SK-MEL-5 (cell line): ENCODE results near the gene PLXNA1. TPM values are rescaled to one million over a fixed set of nuclear protein-coding genes. Genes with fewer than 3 reads are reported as not detected.

ENCODE experiments used
- DNase-seq: peaks from one replicate; pipeline ENCODE4 v3.0.0-alpha.2; 2016; ENCODE audit warnings: low read depth, low spot score
- in situ Hi-C: cut with HindIII; loops from 2 replicates; pipeline ENCODE4 v1.10.0; 2016; ENCODE audit warnings: low sequenced_read_pairs, high pct_unique_total_duplicates, low pct_unique_long_range_greater_than_20kb
- total RNA-seq: library from RNA; depleted of rRNA; stranded (reverse); fragments of >200 nt; shearing (Covaris generic); gene quantifications from 2 replicates; pipeline ENCODE4 v1.2.3, GENCODE V29; 2014

The PLXNA1 gene
- total RNA-seq, 1 experiment from 2014 or later, result 39.9 TPM

- in situ Hi-C loops, result no loop called here
- DNase-seq, result no peak
Measured at GRCh38 chr3:126978291-126978690, 4.6 kb upstream of the PLXNA1 start.

GRCh38 chr3:126979046-126979628, 3.8 kb upstream of the PLXNA1 start:
- no peak for DNase-seq
- in situ Hi-C loops, result no loop called here

- in situ Hi-C loops, result no loop called here
- DNase-seq, result no peak
Measured at GRCh38 chr3:126980266-126980811, 2.6 kb upstream of the PLXNA1 start.

GRCh38 chr3:126982126-126982470, 817 bp upstream of the PLXNA1 start:
- DNase-seq, result no peak
- in situ Hi-C loops, result no loop called here

- in situ Hi-C loops, result no loop called here
Measured at GRCh38 chr3:126983276-126983652, 349 bp downstream of the PLXNA1 start.

GRCh38 chr3:126983653-126984390, 907 bp downstream of the PLXNA1 start:
- DNase-seq, result no peak
- in situ Hi-C loops, result no loop called here

More at GRCh38 chr3:126983276-126983652, 349 bp downstream of the PLXNA1 start:
- DNase-seq, result no peak

GRCh38 chr3:126984391-126985131, 1.6 kb downstream of the PLXNA1 start:
- in situ Hi-C loops, result no loop called here
- DNase-seq, result no peak

- no peak for DNase-seq
- in situ Hi-C loops, result no loop called here
Measured at GRCh38 chr3:126985132-126985985, 2.4 kb downstream of the PLXNA1 start.

- DNase-seq, result no peak
- in situ Hi-C loops, result no loop called here
Measured at GRCh38 chr3:126986001-126986400, 3.1 kb downstream of the PLXNA1 start.

GRCh38 chr3:126987129-126987528, 4.2 kb downstream of the PLXNA1 start:
- in situ Hi-C loops, result no loop called here
- DNase-seq, result no peak

- DNase-seq, result no peak
- in situ Hi-C loops, result no loop called here
Measured at GRCh38 chr3:126987596-126987995, 4.7 kb downstream of the PLXNA1 start.

GRCh38 chr3:126988451-126989021, 5.6 kb downstream of the PLXNA1 start:
- no peak for DNase-seq
- in situ Hi-C loops, result no loop called here

GRCh38 chr3:126989316-126990023, 6.6 kb downstream of the PLXNA1 start:
- no peak for DNase-seq
- in situ Hi-C loops, result no loop called here

- in situ Hi-C loops, result no loop called here
- no peak for DNase-seq
Measured at GRCh38 chr3:126990024-126990700, 7.2 kb downstream of the PLXNA1 start.

GRCh38 chr3:126990890-126991289, 8.0 kb downstream of the PLXNA1 start:
- in situ Hi-C loops, result no loop called here

GRCh38 chr3:126991366-126992200, 8.7 kb downstream of the PLXNA1 start:
- no peak for DNase-seq
- in situ Hi-C loops, result no loop called here

More at GRCh38 chr3:126990890-126991289, 8.0 kb downstream of the PLXNA1 start:
- no peak for DNase-seq
